ENCODE data around the gene PIEZO1. TPM values are rescaled to one million over a fixed set of nuclear protein-coding genes. Genes with fewer than 3 reads are reported as not detected.
A peak's percentile ranks its signal among the peaks of the same experiment; 100 is the strongest.

Gene PIEZO1
- total and polyA plus RNA-seq, 9 of the 15 experiments (the other 6 are each of a cell fraction or from before 2014, with no cell fraction given), result 3.6 to 432 (median 131) TPM

GRCh38 chr16:88700636-88701482 is 84.2 kb downstream of the PIEZO1 start (continued):
- TF ChIP-seq YY1 (IDR thresholded peaks at IDR 0.05; ENCODE audit: borderline replicate concordance in 1 of 3, control insufficient read depth in 1 of 3, extremely low read depth in 1 of 3, insufficient read depth in 3 of 3, insufficient read length in 1 of 3, insufficient replicate concordance in 2 of 3, low read depth in 1 of 3, low read length in 2 of 3) (peak in 1 of 3 experiments; percentile 28), MAFF (IDR thresholded peaks at IDR 0.05; ENCODE audit: low read length) (no peak), PHTF2 (CRISPR knock-in tag; IDR thresholded peaks at IDR 0.05) (no peak), ZNF146 (CRISPR knock-in tag; IDR thresholded peaks at IDR 0.05; ENCODE audit: unreplicated experiment) (no peak), ZNF263 (CRISPR knock-in tag; IDR thresholded peaks at IDR 0.05; ENCODE audit: borderline replicate concordance) (no peak), GATAD2B (IDR thresholded peaks at IDR 0.05; ENCODE audit: borderline replicate concordance) (no peak; the same call in 1 of the 2 replicates), CREB3L1 (IDR thresholded peaks at IDR 0.05; ENCODE audit: borderline replicate concordance, low read depth) (no peak), JUN (IDR thresholded peaks at IDR 0.05; ENCODE audit: borderline replicate concordance, low read depth, low read length) (no peak; the same call in 1 of the 2 replicates), JUN (CRISPR knock-in tag; IDR thresholded peaks at IDR 0.05; ENCODE audit: borderline replicate concordance) (no peak), ILF3 (IDR thresholded peaks at IDR 0.05; ENCODE audit: borderline replicate concordance) (no peak), MITF (IDR thresholded peaks at IDR 0.05) (no peak), ZNF324 (CRISPR knock-in tag; IDR thresholded peaks at IDR 0.05) (no peak), ZNF282 (CRISPR knock-in tag; IDR thresholded peaks at IDR 0.05) (no peak), SFPQ (IDR thresholded peaks at IDR 0.05; ENCODE audit: low read depth, low read length) (no peak), ETV5 (CRISPR knock-in tag; IDR thresholded peaks at IDR 0.05; ENCODE audit: low read depth) (peak; percentile 92), TCF15 (CRISPR knock-in tag; IDR thresholded peaks at IDR 0.05) (no peak), HMGN3 (IDR thresholded peaks at IDR 0.05; ENCODE audit: borderline replicate concordance, extremely low read depth, insufficient read length, low read depth, low read length) (peak; percentile 54), SMARCA5 (IDR thresholded peaks at IDR 0.05) (no peak), L3MBTL2 (IDR thresholded peaks at IDR 0.05) (no peak), VEZF1 (CRISPR knock-in tag; IDR thresholded peaks at IDR 0.05) (peak; percentile 99)
